Prostate gland (tissue), 2 donors: Measurements from ENCODE around the gene HBS1L. TPM values are rescaled to one million over a fixed set of nuclear protein-coding genes. Genes with fewer than 3 reads are reported as not detected.

Experiments used
- DNase-seq: peaks from one replicate; pipeline ENCODE4 v3.0.0-alpha.2; 2019; ENCODE audit warnings: low spot score
- H3K27ac ChIP-seq, 2 donors: fragments of 200-600 bp; sonication (generic); 2 replicates each; pipeline ENCODE4 v1.5.1; 2017 to 2019
- H3K27me3 ChIP-seq: fragments of 200-600 bp; sonication (generic); replicated peaks from 2 replicates; pipeline ENCODE4 v1.5.1; 2019; ENCODE audit not compliant: insufficient read depth
- H3K36me3 ChIP-seq, 2 donors: fragments of 200-600 bp; sonication (generic); 1 replicate in 1 of 2; 2 replicates in 1 of 2; pipeline versions ENCODE4 v1.5.1 to v1.8.1; 2017 to 2019
- H3K4me1 ChIP-seq: fragments of 200-600 bp; sonication (generic); replicated peaks from 2 replicates; pipeline ENCODE4 v1.5.1; 2019
- H3K4me3 ChIP-seq, 2 donors: fragments of 200-600 bp; sonication (generic); 2 replicates each; pipeline ENCODE4 v1.5.1; 2017 to 2019
- H3K9me3 ChIP-seq: fragments of 200-600 bp; sonication (generic); 2 replicates; pipeline ENCODE4 v1.5.1; 2017
- POLR2A ChIP-seq: fragments of 450-650 bp; IDR thresholded peaks from one replicate; pipeline ENCODE4 v1.6.1; 2016; ENCODE audit warnings: antibody characterized with exemption, mild to moderate bottlenecking
- POLR2AphosphoS5 ChIP-seq: sonication (generic); formaldehyde crosslinking; IDR thresholded peaks from one replicate; pipeline ENCODE4 v1.6.1; 2017; ENCODE audit warnings: antibody characterized with exemption
- WGBS: methylation state at CpG from one replicate; pipeline ENCODE4 v1.1.5; 2018; 5-methylcytosine and 5-hydroxymethylcytosine counted together
- intact Hi-C: fragments of 100-400 bp; cut with DNase I; formaldehyde crosslinking; loops from one replicate; pipeline ENCODE4 v1.14.2; 2022
- total RNA-seq, 2 donors: library from RNA; depleted of rRNA; stranded (reverse); fragments of >200 nt; gene quantifications; one replicate each; pipeline ENCODE4 v1.1.0, GENCODE V29; 2016
- TF ChIP-seq, protein P1 (sequence below), 4 experiments: fragments of 200-600 bp in 2 of 4; fragments of 450-650 bp in 2 of 4; sonication (generic) in 2 of 4; IDR thresholded peaks; 1 replicate in 3 of 4; 2 replicates in 1 of 4; pipeline ENCODE4 v1.5.1; 2016 to 2019; ENCODE audit warnings: antibody characterized with exemption in 4 of 4, mild to moderate bottlenecking in 2 of 4, moderate library complexity in 2 of 4

HBS1L gene
- total RNA-seq, 2 donors from 2014 or later: 54.2 to 72.1 TPM

DNA sequence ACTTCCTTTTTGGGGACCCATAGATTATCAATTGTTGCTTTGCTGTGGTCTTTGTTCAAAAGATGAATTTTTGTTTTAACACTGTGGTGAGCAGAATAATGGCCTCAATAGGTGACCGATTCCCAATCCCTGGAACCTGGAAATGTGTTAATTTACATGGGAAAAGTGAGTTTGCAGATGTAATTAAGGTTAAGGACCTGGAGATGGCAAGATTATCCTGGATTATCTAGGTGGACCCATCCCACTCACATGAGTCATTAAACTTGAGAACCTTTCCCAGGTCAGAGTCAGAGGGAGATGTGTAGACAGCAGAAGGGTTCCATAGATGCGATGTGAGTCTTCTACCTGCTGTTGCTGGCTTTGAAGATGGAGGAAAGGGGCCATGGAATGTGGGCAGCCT is 36.2 kb upstream of the HBS1L start:
- WGBS: 100% methylated on average over 2 of the region's 2 CpGs
- TF ChIP-seq, protein P1, sequence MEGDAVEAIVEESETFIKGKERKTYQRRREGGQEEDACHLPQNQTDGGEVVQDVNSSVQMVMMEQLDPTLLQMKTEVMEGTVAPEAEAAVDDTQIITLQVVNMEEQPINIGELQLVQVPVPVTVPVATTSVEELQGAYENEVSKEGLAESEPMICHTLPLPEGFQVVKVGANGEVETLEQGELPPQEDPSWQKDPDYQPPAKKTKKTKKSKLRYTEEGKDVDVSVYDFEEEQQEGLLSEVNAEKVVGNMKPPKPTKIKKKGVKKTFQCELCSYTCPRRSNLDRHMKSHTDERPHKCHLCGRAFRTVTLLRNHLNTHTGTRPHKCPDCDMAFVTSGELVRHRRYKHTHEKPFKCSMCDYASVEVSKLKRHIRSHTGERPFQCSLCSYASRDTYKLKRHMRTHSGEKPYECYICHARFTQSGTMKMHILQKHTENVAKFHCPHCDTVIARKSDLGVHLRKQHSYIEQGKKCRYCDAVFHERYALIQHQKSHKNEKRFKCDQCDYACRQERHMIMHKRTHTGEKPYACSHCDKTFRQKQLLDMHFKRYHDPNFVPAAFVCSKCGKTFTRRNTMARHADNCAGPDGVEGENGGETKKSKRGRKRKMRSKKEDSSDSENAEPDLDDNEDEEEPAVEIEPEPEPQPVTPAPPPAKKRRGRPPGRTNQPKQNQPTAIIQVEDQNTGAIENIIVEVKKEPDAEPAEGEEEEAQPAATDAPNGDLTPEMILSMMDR (IDR thresholded peaks at IDR 0.05): no peak

GRCh38 chr6:135089901-135090300 is 35.3 kb upstream of the HBS1L start:
- intact Hi-C loops: no loop called here
- Histone ChIP-seq H3K27me3 (peaks cover 2% of the 10 kb centered on the region), H3K4me3 (no peak overlapping the region), H3K4me1 (no peaks in the 10 kb centered on the region), H3K9me3 (no peaks in the 10 kb centered on the region), H3K27ac (no peak overlapping the region), H3K36me3 (no peaks in the 10 kb centered on the region)
- WGBS: 97% methylated on average over 4 of the region's 4 CpGs
- TF ChIP-seq, protein P1 (IDR thresholded peaks at IDR 0.05): no peak
- no peak for TF ChIP-seq POLR2AphosphoS5
- TF ChIP-seq POLR2A: no peak
- no peak for DNase-seq

More for the DNA sequence above, 36.2 kb upstream of the HBS1L start:
- Histone ChIP-seq H3K9me3 (no peaks in the 10 kb centered on the region), H3K27me3 (peaks cover 2% of the 10 kb centered on the region), H3K4me3 (no peak overlapping the region), H3K27ac (no peak overlapping the region), H3K4me1 (no peaks in the 10 kb centered on the region), H3K36me3 (no peaks in the 10 kb centered on the region)
- DNase-seq: no peak
- intact Hi-C loops: no loop called here

GRCh38 chr6:135088818-135089809 is 34.5 kb upstream of the HBS1L start:
- WGBS: 80% methylated on average over 3 of the region's 3 CpGs
- no peak overlapping the region for H3K27ac ChIP-seq

DNA sequence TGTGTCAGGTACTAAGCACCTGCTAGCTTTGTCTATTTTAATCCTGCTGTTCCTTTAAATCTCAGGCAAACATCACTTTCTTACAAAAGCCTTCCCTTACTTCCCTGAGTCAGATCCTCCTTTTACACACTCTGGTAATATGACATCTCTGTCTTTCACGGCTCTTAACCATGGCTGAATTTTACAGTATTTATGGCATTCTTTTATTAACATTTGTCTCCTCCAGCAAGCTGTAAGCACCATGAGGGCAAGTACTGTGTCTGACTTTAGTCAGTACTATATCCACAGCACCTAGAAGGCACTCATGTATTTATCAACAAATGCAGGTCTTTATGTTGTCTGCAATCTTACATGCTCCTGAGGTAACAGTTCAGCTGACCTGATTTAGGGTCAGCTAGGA is 33.7 kb upstream of the HBS1L start:
- 62% methylated on average over 1 of the region's 1 CpG for WGBS
- DNase-seq: no peak

More at GRCh38 chr6:135088818-135089809, 34.5 kb upstream of the HBS1L start:
- intact Hi-C loops: no loop called here
- Histone ChIP-seq H3K36me3 (no peaks in the 10 kb centered on the region), H3K27me3 (peaks cover 2% of the 10 kb centered on the region), H3K9me3 (no peaks in the 10 kb centered on the region), H3K4me1 (no peaks in the 10 kb centered on the region), H3K4me3 (no peak overlapping the region)
- no peak for DNase-seq
- TF ChIP-seq POLR2AphosphoS5 (no peak), POLR2A (no peak)
- TF ChIP-seq, protein P1 (IDR thresholded peaks at IDR 0.05): no peak

More for the DNA sequence above, 33.7 kb upstream of the HBS1L start:
- Histone ChIP-seq H3K9me3 (no peaks in the 10 kb centered on the region), H3K27me3 (peaks cover 2% of the 10 kb centered on the region), H3K4me3 (no peak overlapping the region), H3K36me3 (no peaks in the 10 kb centered on the region), H3K27ac (no peak overlapping the region), H3K4me1 (no peaks in the 10 kb centered on the region)
- TF ChIP-seq POLR2A (no peak), POLR2AphosphoS5 (no peak)
- TF ChIP-seq, protein P1 (IDR thresholded peaks at IDR 0.05): no peak
- intact Hi-C loops: no loop called here
